Colon (tissue), 2 donors: ENCODE results near the gene COQ8A.
"Not testable (repeated sequence)": the region's sequence is repeated elsewhere in the genome, so short reads cannot be mapped to it uniquely, and the experiment has no call there.

Experiments
- FAIRE-seq: peaks from 2 replicates; lab custom pipeline; 2012; peaks lifted over from hg19 to GRCh38; lab: Jason Lieb, UNC
- donor health status: control.
- donor health status: control.

The COQ8A gene

GRCh38 chr1:226985839-226986463, 45.9 kb downstream of the COQ8A start:
- no peak for FAIRE-seq

DNA sequence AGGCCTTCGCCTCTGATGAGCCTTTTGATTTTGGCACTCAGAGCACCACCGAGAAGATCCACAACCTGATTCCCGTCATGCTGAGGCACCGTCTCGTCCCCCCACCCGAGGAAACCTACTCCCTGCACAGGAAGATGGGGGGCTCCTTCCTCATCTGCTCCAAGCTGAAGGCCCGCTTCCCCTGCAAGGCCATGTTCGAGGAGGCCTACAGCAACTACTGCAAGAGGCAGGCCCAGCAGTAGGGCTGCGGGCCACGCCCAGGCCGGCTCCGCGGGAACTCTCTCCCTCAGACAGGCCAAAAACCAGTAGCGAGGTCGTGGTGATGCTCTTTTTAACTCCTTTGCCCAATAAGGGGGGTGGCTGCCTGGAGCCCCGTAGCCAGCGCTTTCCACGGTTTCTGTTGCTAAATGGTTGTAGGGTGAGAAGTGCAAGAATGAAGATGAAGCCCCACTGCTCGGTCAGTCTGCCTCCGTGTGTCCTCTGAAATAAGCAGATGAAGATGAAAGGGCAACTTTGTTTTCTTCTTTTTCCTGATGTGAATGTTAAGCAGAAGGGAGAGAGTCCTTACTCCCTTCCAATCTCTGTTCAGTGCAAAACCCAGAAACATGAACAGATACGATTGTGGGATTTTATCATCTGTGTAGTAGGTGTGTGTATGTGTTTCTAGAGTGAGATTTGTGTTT, 46.5 kb downstream of the COQ8A start:
- no peak for FAIRE-seq

DNA sequence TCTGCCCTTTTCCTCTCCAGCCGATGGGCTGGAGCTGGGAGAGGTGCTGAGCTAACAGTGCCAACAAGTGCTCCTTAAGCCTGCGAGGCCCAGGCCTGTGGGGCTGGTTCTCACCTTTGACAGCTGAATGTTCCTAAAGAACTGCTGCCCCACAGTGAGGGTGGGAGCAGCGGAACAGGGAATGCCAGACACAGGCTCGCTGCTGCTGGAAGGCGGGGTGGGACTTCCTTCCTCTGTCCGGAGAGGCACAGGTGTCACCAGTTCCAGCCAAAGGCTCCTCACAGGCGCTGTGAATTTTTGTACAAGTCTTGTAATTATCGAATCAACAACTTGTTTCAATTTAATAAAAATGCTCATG, 47.1 kb downstream of the COQ8A start:
- FAIRE-seq: no peak

DNA sequence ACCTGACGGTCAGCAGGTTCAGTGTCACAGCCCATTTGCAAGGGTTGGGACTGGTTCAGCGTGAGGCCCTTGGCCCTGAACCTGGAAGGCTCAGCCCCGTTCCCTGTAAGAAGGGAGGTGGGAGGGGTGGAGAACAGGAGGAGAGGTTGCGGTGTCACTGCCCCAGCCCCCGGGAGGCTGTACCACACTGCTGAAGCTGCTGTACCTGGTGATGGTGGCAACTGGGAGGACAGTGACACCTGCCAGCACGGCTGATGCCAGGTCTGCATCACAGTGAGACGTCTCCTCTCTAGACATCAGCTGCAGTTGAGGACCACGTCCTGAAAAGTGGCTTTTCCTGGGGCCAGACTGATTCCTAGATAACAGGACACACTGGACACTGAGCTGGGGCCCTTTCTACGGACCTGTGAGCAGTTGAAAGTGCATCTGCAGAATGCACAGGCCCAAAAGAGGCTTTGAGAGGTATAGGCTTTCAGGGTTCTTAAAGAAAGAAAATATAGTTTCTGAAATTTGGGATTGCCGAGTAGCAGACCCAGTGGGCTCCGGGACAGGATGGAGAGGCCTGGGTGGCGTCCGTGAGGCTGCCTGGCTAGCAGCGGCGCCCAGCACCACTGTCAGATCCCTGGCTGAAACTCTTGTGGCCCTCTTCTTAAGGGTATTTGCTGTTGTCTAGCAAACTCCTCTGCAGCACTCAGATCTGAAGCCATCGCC, 47.7 kb downstream of the COQ8A start:
- no peak for FAIRE-seq

- no peak for FAIRE-seq
Measured at GRCh38 chr1:226988334-226988666, 48.2 kb downstream of the COQ8A start.

GRCh38 chr1:226989085-226989920, 49.2 kb downstream of the COQ8A start:
- FAIRE-seq: no peak

GRCh38 chr1:226990133-226990716, 50.1 kb downstream of the COQ8A start:
- FAIRE-seq: peak; percentile 62

GRCh38 chr1:226991920-226992319, 51.8 kb downstream of the COQ8A start:
- FAIRE-seq: no peak

DNA sequence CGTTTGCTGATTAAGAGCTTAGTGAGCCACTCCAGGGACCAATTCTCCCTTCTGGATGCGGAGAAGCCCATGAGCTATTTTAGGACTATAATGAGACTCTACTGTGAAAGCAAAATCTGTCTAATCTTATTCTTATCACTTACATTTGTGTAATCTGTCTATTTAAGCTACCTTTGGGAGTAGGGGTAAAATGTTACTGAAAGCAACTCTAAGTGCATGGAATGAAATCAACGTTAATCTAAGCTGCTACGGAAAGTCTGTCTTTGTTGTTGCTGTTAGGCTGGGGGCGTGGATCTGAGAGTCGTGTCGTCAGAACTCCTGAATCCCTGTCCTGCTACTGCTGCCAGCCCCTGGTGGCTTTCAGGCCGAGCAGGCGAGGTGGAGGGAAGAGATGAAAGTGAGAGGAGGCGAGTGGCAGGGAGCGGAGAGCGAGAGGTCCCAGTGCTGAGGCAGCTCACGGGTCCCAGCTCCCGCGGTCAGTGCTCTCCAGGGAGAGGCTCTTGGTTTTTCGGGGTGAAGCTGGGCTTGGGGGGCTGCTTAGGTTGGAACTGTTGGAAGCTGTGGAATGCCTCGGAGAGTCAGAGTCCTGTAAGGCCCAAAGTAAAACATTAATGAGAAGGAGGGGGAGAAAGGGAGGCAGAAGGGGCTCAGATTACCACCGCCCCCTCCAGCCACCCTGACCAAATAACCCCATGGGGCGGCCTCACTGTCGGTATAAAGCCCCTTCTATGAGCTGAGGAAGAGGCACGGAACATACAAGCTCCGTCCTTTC, 53.9 kb downstream of the COQ8A start:
- no peak for FAIRE-seq

DNA sequence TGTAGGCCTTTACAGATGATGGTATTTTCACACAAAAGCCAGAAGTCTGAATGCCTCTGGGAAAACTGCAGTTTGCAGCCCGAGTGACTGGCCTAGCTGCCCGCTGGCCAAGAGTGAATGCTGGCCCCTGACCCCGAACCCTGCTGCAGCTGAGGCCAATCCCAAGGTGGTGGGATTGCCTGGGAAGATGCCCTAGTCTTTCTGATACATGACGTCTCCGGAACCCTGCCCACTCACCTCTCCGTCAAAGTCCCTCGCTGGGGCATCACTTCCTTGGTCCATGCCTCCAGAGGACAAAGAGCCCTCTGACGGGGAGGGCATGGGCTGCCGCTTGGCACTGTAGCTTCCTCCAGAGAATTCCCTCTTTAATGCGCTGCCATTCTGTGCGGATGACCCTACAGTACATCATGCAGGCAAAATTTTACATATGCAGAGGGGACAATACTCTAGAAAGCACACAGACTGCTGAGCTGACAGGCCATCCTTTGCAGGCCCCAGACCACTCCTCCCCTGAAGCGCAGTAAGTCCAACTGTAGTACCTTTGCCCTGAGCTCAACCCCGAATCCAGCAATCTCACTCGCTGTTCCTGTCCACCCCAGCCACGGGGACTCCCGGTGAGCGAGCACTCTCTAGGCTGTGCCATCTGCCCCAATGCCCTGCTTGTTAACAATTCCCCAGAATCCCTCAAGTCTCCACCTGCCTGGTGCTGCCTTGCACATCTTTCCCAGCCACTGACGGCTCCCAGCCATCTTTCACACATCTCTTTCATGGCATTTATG, 54.7 kb downstream of the COQ8A start:
- no peak for FAIRE-seq

- no peak for FAIRE-seq
Measured at GRCh38 chr1:226995365-226996332, 55.6 kb downstream of the COQ8A start.

- not testable (repeated sequence) for FAIRE-seq
Measured at GRCh38 chr1:226999579-226999978, 59.5 kb downstream of the COQ8A start.

DNA sequence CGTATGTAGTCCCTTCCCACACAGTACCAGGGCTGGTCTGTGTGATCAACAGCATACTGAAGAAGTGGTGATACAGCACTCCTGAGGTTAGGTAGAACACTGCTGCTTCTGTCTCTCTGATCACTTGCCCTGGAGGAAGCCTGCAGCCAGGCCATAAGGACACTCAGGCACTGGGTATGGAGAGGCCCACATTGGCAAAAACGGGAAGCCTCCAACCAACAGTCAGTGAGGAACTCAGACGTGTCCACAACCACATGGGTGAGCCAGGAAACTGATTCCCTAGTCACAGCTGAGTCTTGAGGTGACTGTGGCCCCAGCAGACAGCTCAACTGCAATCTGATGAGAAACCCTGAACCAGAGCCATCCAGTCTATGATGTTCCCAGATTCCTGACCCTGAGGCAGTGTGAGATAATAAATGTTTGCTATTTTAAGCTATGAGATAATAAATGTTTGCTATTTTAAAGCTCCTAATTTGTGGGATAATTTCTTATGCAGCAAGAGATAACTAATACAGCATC, 62.5 kb downstream of the COQ8A start:
- FAIRE-seq: no peak

DNA sequence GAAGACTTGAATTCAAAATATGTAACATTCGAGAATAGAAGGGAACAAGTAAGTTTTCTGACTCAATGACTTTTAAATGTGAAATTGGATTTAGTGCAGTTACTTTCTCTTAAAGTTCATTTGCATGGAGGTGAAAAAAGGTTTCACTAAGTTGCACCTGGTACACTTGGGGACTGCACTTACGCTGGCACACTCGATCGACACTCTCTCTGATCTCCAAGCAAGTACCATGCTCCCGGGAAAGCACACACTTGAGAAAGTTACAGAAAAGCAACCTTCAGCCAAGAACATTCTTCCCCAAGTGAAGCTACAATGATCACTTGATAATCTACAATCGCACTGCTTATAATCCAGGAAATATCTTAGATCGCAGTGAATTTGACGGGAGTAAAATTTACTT, 63.1 kb downstream of the COQ8A start:
- no peak for FAIRE-seq

DNA sequence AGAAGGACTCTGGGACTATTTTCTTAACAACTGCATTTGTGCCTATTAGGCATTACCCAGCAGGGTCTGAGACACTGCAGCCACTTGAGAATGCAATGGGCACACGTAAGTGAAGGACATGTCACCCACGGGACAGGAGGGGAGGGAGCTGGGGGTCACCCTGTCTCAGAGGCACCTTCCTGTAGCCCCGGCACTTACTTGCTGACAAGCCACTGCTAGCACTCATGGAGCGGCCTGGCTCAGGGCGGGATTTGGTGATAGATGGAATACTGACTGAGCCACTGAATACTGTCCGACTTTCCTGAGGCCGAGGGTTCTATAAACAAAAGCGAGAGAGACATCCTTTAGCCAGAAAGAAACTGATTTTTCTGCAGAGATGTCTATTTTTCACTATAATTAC, 64.7 kb downstream of the COQ8A start:
- FAIRE-seq: no peak

DNA sequence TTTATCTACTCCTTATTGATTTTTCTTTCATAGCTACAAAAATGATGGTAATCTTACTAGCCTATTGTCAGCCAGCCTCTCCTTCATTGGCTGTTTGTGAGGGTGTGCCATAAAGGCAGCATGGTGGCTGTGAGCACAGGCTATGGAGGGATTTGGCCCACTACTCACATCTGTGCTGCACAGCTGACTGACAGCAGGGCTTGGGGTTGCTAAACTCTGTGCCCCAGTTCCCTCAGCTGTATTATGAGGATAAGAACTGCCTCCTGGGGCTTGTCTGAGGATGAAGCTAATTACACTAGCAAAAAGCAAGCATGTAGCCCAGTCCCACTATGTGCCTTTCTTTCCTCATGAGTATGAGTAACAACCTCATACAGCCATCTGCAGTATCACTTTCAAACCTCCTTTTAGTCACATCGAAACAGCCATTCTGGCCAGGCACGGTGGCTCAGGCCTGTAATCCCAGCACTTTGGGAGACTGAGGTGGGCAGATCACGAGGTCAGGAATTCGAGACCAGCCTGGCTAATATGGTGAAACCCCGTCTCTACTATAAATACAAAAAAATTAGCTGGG, 66.2 kb downstream of the COQ8A start:
- no peak for FAIRE-seq

DNA sequence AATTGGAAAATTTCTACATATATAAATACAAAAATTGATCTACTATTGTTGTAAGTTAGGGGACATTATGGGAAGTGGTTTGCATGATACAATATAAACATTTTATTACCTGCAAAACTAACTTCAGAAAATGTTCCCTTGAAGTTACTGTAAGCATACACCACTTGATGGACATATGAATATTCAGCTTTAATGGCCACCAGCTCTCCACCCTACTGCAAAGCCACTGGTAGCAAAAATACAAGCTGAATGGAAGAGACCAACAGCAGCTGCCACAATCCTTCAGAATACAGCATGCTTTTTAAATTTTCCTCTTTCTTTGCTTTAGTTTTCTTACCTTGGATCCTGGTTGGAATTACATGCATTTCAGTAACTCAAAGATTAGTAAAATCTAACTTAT, 69.8 kb downstream of the COQ8A start:
- FAIRE-seq: no peak

DNA sequence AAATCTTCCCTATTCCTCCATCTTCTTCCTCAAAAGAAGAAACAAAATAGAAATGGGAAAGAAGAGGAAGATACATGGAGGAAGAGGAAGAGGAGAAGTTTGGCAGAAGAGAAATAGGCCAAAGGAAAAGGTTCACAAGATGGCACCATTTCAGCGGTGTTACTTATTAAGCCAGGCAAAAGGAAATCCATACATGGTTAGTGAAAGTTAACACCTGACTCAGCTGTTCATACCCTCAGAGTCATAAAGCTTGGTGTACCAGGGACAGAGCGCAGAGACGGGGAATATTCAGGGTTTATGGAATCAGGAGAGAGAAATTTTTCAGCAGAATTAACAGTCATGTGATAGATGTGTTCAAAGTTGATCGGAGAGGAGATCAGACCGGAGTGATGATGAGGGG, 70.6 kb downstream of the COQ8A start:
- FAIRE-seq: no peak

DNA sequence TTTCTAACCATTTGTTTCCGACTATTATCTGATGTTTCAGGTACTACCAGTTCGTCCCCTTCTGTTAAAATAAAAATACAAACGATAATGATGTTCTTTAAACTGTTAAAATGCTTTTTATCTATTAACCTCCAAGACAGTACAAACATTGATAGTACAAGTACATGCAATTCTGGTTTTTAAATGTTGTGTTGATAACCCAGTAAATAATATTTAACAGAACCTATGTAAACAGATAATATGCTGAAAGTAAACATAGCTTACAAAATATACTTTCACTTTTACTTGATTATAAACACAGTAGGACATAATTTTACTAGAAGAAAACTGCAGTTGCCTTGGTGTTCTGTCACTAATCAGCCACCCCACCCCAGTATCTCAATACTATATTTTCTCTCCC, 76.9 kb downstream of the COQ8A start:
- FAIRE-seq: no peak
